Stimulated activated CD4-positive, alpha-beta T cell treated with anti-CD3 and anti-CD28 coated beads, TNF-alpha, amount 100 ng/mL, for 48 hours (primary cell): Measurements from ENCODE around the gene SNX4.
"Not testable (repeated sequence)": the region's sequence is repeated elsewhere in the genome, so short reads cannot be mapped to it uniquely, and the experiment has no call there.

ENCODE experiments used
- DNase-seq, 3 donors: peaks; one replicate each; pipeline ENCODE4 v3.0.0-alpha.2; 2020; ENCODE audit warnings: low read depth in 3 of 3

The SNX4 gene

DNA sequence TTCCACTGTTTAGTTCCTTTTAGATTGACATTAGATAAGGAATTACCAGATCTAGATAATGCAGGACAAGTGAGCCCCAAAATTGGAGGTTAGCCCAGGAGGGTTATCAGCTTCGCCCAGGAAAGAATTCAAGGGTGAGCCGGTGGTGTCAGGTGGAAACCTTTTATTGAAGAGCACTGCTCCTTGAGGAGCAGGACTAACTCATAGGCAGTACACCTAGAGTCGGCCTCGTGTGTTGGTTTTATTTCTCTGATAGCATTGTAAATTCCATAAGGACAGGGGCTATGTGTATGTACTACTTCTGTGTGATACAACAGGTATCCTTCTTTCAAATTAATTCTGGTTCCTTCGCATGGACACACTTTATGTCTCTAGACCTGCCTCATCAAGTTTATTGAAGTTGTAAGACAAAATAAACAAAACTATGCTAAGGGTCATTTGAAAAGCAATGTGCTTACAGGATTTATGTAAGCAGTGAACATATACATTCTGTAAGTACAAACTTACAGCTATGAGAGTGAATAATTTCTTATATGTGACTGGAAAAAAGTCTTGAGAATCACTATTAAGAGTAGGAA lies 57.2 kb downstream of the SNX4 start:
- DNase-seq, result no peak

DNA sequence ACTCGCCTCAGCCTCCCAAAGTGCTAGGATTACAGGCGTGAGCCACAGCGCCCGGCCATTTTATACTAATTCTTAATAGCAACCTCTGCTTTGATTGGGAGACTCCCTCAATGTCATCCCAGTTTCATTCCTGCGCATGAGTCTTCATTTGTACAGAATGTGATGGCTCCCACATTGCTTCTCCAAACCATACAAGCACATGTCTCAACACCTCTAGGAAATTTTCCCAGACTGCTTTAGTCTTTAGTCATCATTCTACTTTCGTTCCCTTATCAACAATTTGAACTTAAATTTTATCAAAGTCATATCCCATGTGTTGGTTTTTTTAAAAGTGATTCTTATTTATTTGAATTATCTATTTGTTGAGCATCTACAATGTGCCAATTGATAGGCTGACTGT lies 58.1 kb downstream of the SNX4 start:
- no peak for DNase-seq

DNA sequence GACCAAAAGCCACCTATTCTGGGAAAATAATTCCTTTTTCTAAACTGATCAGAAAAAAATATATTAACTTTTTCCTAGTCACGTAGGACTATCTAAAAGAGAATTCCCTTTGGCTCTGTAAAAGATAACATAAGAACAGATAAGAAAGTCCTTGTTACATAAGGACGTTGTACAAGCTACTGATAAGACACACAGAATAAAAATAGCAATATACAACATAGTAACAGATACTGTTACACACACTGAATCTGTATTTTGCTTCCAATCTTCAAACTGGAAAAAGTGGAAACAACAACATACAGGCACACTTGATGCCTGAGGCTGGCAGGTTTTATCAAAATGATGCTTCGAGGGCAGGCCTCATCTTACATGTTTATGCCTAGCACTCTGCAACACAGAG lies 59.8 kb downstream of the SNX4 start:
- no peak for DNase-seq

DNA sequence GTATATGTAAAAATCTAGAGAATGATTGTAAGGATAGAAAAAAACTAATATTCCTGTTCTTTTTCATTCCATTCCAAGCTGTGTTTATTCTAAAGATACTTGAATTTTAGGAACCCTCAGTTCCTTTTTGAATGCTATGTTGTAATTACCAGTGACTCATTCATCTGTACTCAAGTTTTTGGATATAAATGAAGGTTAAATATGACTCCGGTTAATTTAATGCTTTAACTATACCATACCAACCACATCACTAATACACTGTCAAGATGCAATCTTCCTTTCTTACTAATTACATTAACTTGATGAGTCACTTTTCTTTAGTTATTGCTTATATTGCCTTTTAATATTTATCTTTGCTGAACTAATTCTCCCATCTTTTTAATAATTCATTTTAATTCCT lies 76.1 kb downstream of the SNX4 start:
- no peak for DNase-seq

GRCh38 chr3:125442506-125442905 lies 77.5 kb downstream of the SNX4 start:
- DNase-seq, result no peak

DNA sequence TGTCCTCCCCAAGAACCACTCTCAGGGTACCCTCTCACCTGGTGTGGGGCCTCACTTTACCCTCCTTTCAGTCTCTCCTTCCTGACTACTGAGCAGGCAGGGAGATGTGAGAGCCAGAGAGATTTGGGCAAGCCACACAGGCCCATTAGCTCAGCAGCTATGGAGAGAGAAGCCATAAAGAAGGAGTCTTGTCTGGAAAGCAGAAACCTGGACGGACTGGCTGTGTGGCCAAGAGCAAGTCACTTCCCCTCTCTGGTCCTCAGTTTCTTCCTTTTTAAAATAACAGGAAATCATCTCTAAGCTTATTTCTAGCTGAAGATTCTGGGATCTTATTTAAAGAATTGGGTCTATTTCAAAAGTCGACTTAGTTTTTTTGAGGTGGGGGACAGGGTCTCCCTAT lies 79.0 kb downstream of the SNX4 start:
- no peak for DNase-seq

DNA sequence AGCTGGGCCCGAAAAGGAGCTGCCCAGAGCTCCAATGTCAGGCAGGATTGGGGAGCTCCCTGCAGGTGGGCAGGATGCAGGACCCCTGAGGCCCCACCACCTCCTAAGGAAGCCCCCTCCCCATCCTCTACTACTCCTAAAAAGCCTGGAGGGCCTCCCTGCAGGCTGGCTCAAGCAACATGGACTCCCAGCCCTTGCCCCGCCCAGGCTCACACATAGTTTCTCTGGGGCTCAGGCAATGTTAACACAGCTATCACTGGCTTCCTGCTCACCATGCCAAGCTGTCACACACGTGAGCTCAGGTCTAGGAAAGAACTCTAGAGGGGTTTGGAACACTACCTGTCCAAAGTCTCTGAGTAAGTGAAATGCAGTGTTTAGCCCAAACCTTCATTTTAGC lies 79.4 kb downstream of the SNX4 start:
- DNase-seq, result no peak

DNA sequence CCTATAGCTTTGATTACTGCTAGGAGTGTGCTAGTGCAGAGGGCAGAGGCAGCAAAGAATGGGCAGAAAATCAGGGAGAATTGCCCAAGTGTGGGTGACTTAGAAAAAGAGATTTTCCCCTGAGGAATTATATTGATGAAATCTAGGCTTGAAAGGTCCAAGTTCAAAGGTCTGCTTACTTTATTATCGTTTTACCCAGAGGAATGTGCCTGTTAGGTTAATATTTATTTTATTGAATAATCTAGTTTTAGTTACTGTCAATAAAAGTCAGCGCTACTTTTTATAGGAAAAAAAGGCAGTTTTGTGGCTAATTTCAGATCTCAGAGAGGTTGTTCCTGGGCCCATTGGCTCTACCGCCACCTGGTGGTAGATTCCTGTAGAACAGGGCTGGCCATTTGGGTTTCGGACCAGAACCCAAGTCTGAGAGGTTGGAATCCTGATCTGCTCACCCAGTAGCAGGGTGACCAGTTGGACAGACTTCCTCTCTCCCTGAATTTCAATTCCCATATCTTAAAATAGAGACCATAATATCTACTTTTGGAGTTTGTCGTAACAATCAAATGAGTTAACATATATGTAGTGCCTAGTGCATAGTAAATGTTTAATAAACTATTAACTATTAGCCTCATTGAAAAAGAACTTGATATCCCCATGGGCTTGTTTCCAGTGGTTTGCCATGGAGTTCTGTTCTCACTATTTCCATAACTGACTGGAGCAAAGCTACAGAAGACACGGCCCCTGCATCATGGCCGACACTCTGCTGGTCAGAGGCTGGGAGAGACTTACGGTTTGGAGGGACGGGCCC lies 82.2 kb downstream of the SNX4 start:
- DNase-seq, result peak; percentile 12 to 42 (median 39)

- no peak for DNase-seq
These were observed 83.1 kb downstream of the SNX4 start for GRCh38 chr3:125436921-125437320.

- DNase-seq, result no peak
These were observed 84.8 kb downstream of the SNX4 start for GRCh38 chr3:125435231-125435630.

- no peak for DNase-seq
These were observed 85.4 kb downstream of the SNX4 start for GRCh38 chr3:125434582-125435011.

GRCh38 chr3:125433611-125434041 lies 86.4 kb downstream of the SNX4 start:
- DNase-seq, result no peak

DNA sequence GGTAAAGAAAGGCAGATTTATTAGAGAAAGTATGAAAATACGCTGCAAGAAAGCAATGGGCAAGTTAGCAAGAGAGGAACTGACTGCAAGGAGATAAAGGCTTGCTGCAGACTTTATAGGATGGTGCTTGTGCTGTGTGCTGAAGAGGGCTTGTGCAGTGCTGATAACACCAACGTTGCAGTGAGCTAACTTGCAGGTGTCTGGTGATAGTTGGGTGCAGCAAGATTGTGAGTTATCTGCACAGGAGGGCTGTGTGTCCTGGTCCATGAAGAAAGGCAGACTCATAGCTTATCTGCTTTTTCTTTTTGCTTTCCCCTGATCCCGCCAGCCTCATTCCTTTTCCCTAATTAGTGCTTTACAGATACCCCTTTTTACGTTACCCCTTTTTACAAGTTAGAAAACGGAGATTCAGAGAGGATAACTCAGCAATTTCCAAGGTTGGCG lies 86.9 kb downstream of the SNX4 start:
- no peak for DNase-seq

DNA sequence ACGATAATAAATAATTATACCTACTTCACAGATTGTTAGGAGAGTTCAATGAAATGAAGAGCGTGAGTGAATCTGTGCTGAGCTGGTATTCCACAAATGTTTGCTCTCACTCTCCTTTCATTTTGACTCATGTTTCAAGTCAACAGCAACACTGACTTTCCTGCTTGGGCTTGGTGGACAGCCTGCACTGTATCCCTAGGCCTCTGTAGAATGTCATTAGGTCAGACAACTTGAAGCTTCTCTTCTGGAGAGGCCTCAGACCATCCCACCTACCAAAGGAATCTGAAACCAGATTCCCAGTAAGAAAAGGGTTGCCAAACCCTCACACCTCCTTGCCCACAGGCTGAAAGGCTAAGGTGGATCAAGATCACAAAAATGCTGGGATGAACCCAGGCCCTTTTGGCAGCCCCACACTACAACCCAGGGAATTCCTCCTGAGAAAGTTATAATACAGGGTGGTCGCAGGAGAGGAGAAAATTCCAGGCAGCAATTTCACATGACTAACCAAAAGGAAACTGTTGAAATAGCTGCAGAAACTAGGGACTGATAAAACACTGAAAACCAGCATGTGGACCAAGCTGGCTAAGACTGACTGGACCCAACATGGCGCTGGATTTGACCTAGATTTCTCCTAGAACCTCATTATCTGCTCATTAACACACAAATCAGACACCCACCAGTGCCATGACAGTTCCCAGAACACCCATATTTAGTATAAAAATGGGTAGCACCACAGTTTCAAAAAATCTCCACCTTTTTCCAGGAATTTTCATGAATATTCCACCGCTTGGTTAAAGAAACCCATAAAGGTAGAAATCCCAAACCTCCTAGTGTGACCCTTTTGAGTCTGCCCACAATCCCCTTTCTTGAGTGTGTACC lies 87.9 kb downstream of the SNX4 start:
- no peak for DNase-seq

- DNase-seq, result no peak
These were observed 88.6 kb downstream of the SNX4 start for GRCh38 chr3:125431391-125431790.

GRCh38 chr3:125428216-125428830 lies 91.7 kb downstream of the SNX4 start:
- no peak for DNase-seq

DNA sequence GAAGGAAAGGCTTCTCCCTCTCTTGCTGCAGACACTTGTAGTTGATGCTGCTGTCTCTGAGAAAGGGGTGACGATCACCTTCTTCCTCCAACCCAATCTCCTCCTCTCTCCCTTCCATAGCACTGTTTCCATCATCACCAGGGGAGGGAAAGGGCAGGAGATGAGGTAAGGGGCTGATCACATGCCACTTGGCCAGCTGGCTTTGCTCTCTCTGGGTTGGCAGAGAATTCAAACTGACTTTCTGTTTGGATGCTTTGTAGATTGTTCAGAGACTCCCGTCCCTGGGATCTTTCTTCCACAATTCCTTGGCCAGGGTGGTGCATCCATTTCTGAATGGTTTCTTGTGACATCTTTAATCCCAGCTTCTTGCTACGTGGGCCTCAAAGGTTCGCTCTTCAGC lies 101.7 kb downstream of the SNX4 start:
- DNase-seq, result no peak

- no peak for DNase-seq
These were observed 103.8 kb downstream of the SNX4 start for GRCh38 chr3:125416235-125416634.

DNA sequence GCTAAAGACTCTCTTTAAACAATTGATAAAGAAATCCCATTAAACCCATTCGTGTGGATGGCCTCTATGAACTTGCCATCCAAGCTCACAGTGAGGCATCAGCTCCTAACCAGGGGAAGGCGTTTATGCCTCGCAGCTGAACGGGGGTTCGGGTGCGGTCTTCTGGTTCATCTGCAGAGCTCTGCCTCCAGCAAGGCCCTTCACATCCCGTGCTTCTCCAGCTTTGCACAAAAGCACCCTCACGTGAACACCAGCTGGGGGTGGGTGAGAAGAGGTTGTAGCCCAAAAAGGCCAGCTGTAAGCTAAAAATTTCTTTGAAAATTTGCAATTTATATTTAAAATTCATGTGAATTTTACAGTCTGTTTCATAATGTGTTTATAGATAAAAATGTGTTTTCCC lies 105.3 kb downstream of the SNX4 start:
- no peak for DNase-seq

GRCh38 chr3:125410922-125411321 lies 109.1 kb downstream of the SNX4 start:
- no peak for DNase-seq

DNA sequence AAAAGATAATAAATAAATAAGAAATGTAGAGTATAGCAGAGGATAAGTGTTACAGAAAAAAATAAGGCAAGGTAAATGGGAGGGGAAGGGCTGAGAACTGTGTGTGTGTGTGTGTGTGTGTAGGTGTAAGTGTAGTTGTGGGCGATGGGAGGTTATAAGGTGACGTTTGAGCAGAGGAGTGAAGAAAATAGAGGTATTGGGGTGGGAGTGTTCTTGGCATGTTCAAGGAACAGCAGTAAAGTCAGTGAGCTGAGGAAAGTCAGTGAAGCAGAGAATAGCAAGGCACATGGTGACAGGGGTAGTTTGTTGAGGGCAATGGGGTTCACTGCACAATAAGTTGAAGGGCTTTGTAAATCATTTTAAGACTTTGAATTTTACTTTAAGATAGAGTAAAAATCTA lies 113.9 kb downstream of the SNX4 start:
- DNase-seq, result no peak

GRCh38 chr3:125405515-125405914 lies 114.5 kb downstream of the SNX4 start:
- DNase-seq, result not testable (repeated sequence)
